Right lobe of liver (tissue), 5 donors: ENCODE results near the gene PZP. TPM values are rescaled to one million over a fixed set of nuclear protein-coding genes. Genes with fewer than 3 reads are reported as not detected.

Source experiments
- microRNA counts: library from miRNA; unstranded; fragments of <30 nt; microRNA quantifications from one replicate; lab custom pipeline; 2016
- microRNA-seq, 2 donors: library from miRNA; unstranded; fragments of <30 nt; microRNA quantifications; one replicate each; pipeline ENCODE4, GENCODE V29; 2019 to 2020
- total RNA-seq, 6 experiments: library from RNA; depleted of rRNA in 2 of 6; stranded (reverse); fragments of >200 nt in 2 of 6; fragmentation: NEBNext Ultra II Directional in 3 of 6; extraction: Animal tissue kit (Norgen Biotek cat#: 25700) in 3 of 6; gene quantifications; one replicate each; pipeline versions ENCODE4 v1.1.0 to v1.2.4, GENCODE V29; 2016 to 2023
- donor health status: DM: no; HTN: no; CAD: no.
- donor health status: DM: no; HTN: no; CAD: no.
- donor health status: DM: no; HTN: yes; CAD: no.
- donor health status: DM: no; HTN: yes; CAD: no.

Gene PZP
- total RNA-seq, 6 experiments from 2014 or later, result 0.86 to 158 (median 11.1) TPM

MicroRNAs within 50 kb of the gene (microRNA counts, 767-probe panel; counts per million panel counts)
- microRNA hsa-miR-1244 (lab: Ali Mortazavi, UCI), result 237 counts per million

Small RNA genes within 50 kb of the gene (microRNA-seq; reads per million reads assigned to microRNA genes)
- 0 reads per million in 2 donors for gene MIR1244-3

Other genes starting within 250 kb of the PZP start
- 1 to 10 TPM; 1.3 to 2.7 (median 1.6) TPM for gene KLRG1, start 218.8 kb downstream of the PZP start, total RNA-seq
- gene A2M, start 92.5 kb downstream of the PZP start, total RNA-seq, result 1,000 to 10,000 TPM in 5 of 6 experiments, 100 to 1,000 TPM in 1; 978 to 3,352 (median 2,507) TPM